H1 (cell line): ENCODE data around the gene NSG2. TPM values are rescaled to one million over a fixed set of nuclear protein-coding genes. Genes with fewer than 3 reads are reported as not detected.

Source experiments
- CTCF ChIA-PET: fragments of 300-600 bp; sonication (Branson Sonifier 250); formaldehyde crosslinking; loops from one replicate; lab custom pipeline; 2021; ENCODE audit not compliant: partially characterized antibody; lab: Charles Lee
- POLR2A ChIA-PET: fragments of 300-600 bp; sonication (Branson Sonifier 250); formaldehyde crosslinking; loops from one replicate; lab custom pipeline; 2021; ENCODE audit warnings: inconsistent platforms; ENCODE audit not compliant: partially characterized antibody; lab: Charles Lee
- DNase-seq, 2 experiments: peaks; one replicate each; pipeline versions ENCODE4 v3.0.0 to v3.0.0-alpha.2; 2010 to 2022; ENCODE audit warnings: low spot score in 2 of 2, low read depth in 1 of 2, mixed read lengths in 1 of 2
- FAIRE-seq: peaks from 2 replicates; lab custom pipeline; 2011; peaks lifted over from hg19 to GRCh38; lab: Jason Lieb, UNC
- H2AFZ ChIP-seq: 2 replicates; pipeline ENCODE4 v1.8.1; 2012; ENCODE audit warnings: low read length, inconsistent platforms
- H2AK5ac ChIP-seq: 2 replicates; pipeline ENCODE4 v1.6.1; 2013; ENCODE audit warnings: low read depth, low read length
- H2BK120ac ChIP-seq: replicated peaks from 2 replicates; pipeline ENCODE3; 2013; ENCODE audit warnings: low read depth, low read length, inconsistent platforms
- H2BK12ac ChIP-seq: 2 replicates; pipeline ENCODE4 v1.6.1; 2013; ENCODE audit warnings: low read depth, low read length
- H2BK15ac ChIP-seq: 2 replicates; pipeline ENCODE4 v1.6.1; 2013; ENCODE audit warnings: low read length
- H2BK20ac ChIP-seq: 2 replicates; pipeline ENCODE4 v1.6.1; 2013; ENCODE audit warnings: low read length
- H2BK5ac ChIP-seq: 2 replicates; pipeline ENCODE4 v1.6.1; 2013; ENCODE audit warnings: low read depth, low read length
- H3K14ac ChIP-seq: 2 replicates; pipeline ENCODE4 v1.6.1; 2013; ENCODE audit warnings: inconsistent platforms; ENCODE audit not compliant: insufficient read length
- H3K18ac ChIP-seq: 2 replicates; pipeline ENCODE4 v1.6.1; 2013; ENCODE audit warnings: low read length; ENCODE audit errors: extremely low read depth
- H3K23ac ChIP-seq: 2 replicates; pipeline ENCODE4 v1.6.1; 2013; ENCODE audit warnings: inconsistent platforms; ENCODE audit not compliant: insufficient read length
- H3K23me2 ChIP-seq: 2 replicates; pipeline ENCODE4 v1.6.1; 2013; ENCODE audit warnings: low read depth, low read length
- H3K27ac ChIP-seq: 2 replicates; pipeline ENCODE4 v1.6.1; 2011; ENCODE audit warnings: low read depth, low read length, inconsistent platforms
- H3K27me3 ChIP-seq, 4 experiments: replicated peaks in 1 of 4; 1 replicate in 1 of 4; 2 replicates in 3 of 4; pipeline versions ENCODE4 v1.6.1 to v1.8.1; 2011 to 2013; ENCODE audit warnings: low read length in 3 of 4, mild to moderate bottlenecking in 3 of 4, inconsistent platforms in 2 of 4, mixed read lengths in 2 of 4, moderate library complexity in 1 of 4; ENCODE audit not compliant: control insufficient read depth in 3 of 4, insufficient read depth in 3 of 4; ENCODE audit errors: extremely low read depth in 1 of 4
- H3K36me3 ChIP-seq, 4 experiments: 2 replicates each; pipeline versions ENCODE4 v1.6.1 to v1.8.1; 2011 to 2013; ENCODE audit warnings: mild to moderate bottlenecking in 4 of 4, low read length in 3 of 4, moderate library complexity in 2 of 4, control low read depth in 1 of 4, inconsistent platforms in 1 of 4; ENCODE audit not compliant: insufficient read depth in 4 of 4, control insufficient read depth in 2 of 4
- H3K4ac ChIP-seq: replicated peaks from 2 replicates; pipeline ENCODE3; 2013; ENCODE audit warnings: low read length, low read depth, mixed read lengths, inconsistent platforms; ENCODE audit not compliant: insufficient read length
- H3K4me1 ChIP-seq, 4 experiments: replicated peaks in 1 of 4; 1 replicate in 1 of 4; 2 replicates in 3 of 4; pipeline versions ENCODE4 v1.6.1 to v1.8.1; 2011 to 2013; ENCODE audit warnings: low read length in 3 of 4, inconsistent platforms in 2 of 4, mixed read lengths in 1 of 4; ENCODE audit not compliant: insufficient read depth in 4 of 4, control insufficient read depth in 3 of 4
- H3K4me2 ChIP-seq, 2 experiments: 2 replicates each; pipeline versions ENCODE4 v1.6.1 to v1.8.1; 2011 to 2013; ENCODE audit warnings: low read depth in 2 of 2, low read length in 2 of 2, control low read depth in 1 of 2, inconsistent platforms in 1 of 2, mild to moderate bottlenecking in 1 of 2; ENCODE audit not compliant: insufficient read depth in 1 of 2
- H3K4me3 ChIP-seq, 4 experiments: fragments of 200-600, 300-600 bp in 1 of 4; sonication (generic), shearing (Covaris generic), sonication (Bioruptor Twin) in 1 of 4; 2 replicates each; pipeline versions ENCODE4 v1.5.1 to v1.8.1; 2011 to 2016; ENCODE audit warnings: low read length in 4 of 4, low read depth in 3 of 4, control low read depth in 2 of 4, inconsistent platforms in 2 of 4, mild to moderate bottlenecking in 2 of 4, mixed read lengths in 1 of 4, moderate library complexity in 1 of 4; ENCODE audit not compliant: insufficient read depth in 2 of 4; ENCODE audit errors: extremely low read depth in 1 of 4
- H3K56ac ChIP-seq: replicated peaks from 2 replicates; pipeline ENCODE3; 2013; ENCODE audit warnings: low read depth, mild to moderate bottlenecking, mixed read lengths, low read length, inconsistent platforms; ENCODE audit not compliant: insufficient read length
- H3K79me1 ChIP-seq: 2 replicates; pipeline ENCODE4 v1.6.1; 2013; ENCODE audit warnings: low read depth, low read length, control low read depth
- H3K79me2 ChIP-seq, 2 experiments: 2 replicates each; pipeline versions ENCODE4 v1.6.1 to v1.8.1; 2012 to 2013; ENCODE audit warnings: low read length in 2 of 2, mild to moderate bottlenecking in 2 of 2, inconsistent platforms in 1 of 2; ENCODE audit not compliant: insufficient read depth in 2 of 2, control insufficient read depth in 1 of 2
- H3K9ac ChIP-seq, 4 experiments: replicated peaks in 1 of 4; 1 replicate in 1 of 4; 2 replicates in 3 of 4; pipeline versions ENCODE4 v1.6.1 to v1.8.1; 2011 to 2013; ENCODE audit warnings: low read depth in 3 of 4, low read length in 3 of 4, control low read depth in 2 of 4, mild to moderate bottlenecking in 2 of 4, moderate library complexity in 2 of 4, inconsistent platforms in 1 of 4; ENCODE audit errors: extremely low read depth in 1 of 4
- H3K9me3 ChIP-seq, 2 experiments: 2 replicates each; pipeline versions ENCODE4 v1.6.1 to v1.8.1; 2012 to 2013; ENCODE audit warnings: mild to moderate bottlenecking in 2 of 2, moderate library complexity in 2 of 2, control low read depth in 1 of 2, inconsistent platforms in 1 of 2, low read depth in 1 of 2, low read length in 1 of 2, mixed read lengths in 1 of 2; ENCODE audit not compliant: insufficient read depth in 2 of 2
- H4K20me1 ChIP-seq, 2 experiments: replicated peaks in 1 of 2; 2 replicates each; pipeline versions ENCODE3 to v1.8.1; 2011 to 2013; ENCODE audit warnings: inconsistent platforms in 2 of 2, low read length in 2 of 2, mild to moderate bottlenecking in 1 of 2; ENCODE audit not compliant: insufficient read depth in 2 of 2, control insufficient read depth in 1 of 2
- H4K5ac ChIP-seq: 2 replicates; pipeline ENCODE4 v1.6.1; 2013; ENCODE audit warnings: low read length, low read depth, mixed read lengths, inconsistent platforms; ENCODE audit not compliant: insufficient read length
- H4K8ac ChIP-seq: 2 replicates; pipeline ENCODE4 v1.8.0; 2013; ENCODE audit warnings: mild to moderate bottlenecking, moderate library complexity, low read length, inconsistent platforms; ENCODE audit not compliant: insufficient read depth; ENCODE audit errors: extremely low read depth
- H4K91ac ChIP-seq: replicated peaks from 2 replicates; pipeline ENCODE3; 2013; ENCODE audit warnings: low read length, mixed read lengths, inconsistent platforms; ENCODE audit not compliant: insufficient read length
- CHD1 ChIP-seq: IDR thresholded peaks from 2 replicates; pipeline ENCODE4 v1.6.1; 2012; ENCODE audit warnings: low read depth, low read length, improper control_type of control experiment
- GABPA ChIP-seq: IDR thresholded peaks from 2 replicates; pipeline ENCODE4 v1.6.1; 2011; ENCODE audit warnings: mild to moderate bottlenecking, low read length, moderate library complexity, borderline replicate concordance; ENCODE audit not compliant: insufficient read depth
- HDAC2 ChIP-seq, 2 experiments: fragments of 300-600 bp in 1 of 2; sonication (generic) in 1 of 2; IDR thresholded peaks; 2 replicates each; pipeline ENCODE4 v1.6.1; 2011 to 2012; ENCODE audit warnings: low read depth in 2 of 2, low read length in 2 of 2, mild to moderate bottlenecking in 2 of 2, moderate library complexity in 2 of 2, borderline replicate concordance in 1 of 2, inconsistent platforms in 1 of 2
- JUND ChIP-seq: IDR thresholded peaks from 2 replicates; pipeline ENCODE4 v1.6.1; 2011; ENCODE audit warnings: mild to moderate bottlenecking, improper control_type of control experiment, low read length
- KDM4A ChIP-seq: IDR thresholded peaks from one replicate; pipeline ENCODE4 v1.7.1; 2012; ENCODE audit warnings: low read depth, mild to moderate bottlenecking, moderate library complexity, low read length, inconsistent platforms; ENCODE audit not compliant: severe bottlenecking
- MAFK ChIP-seq: IDR thresholded peaks from 2 replicates; pipeline ENCODE4 v1.6.1; 2012; ENCODE audit warnings: low read depth, mild to moderate bottlenecking, improper control_type of control experiment, low read length
- SIN3A ChIP-seq, 2 experiments: IDR thresholded peaks in 1 of 2; conservative IDR thresholded peaks in 1 of 2; 2 replicates each; pipeline ENCODE4 v1.6.1; 2011 to 2012; ENCODE audit warnings: low read length in 2 of 2, improper control_type of control experiment in 1 of 2, low read depth in 1 of 2, mild to moderate bottlenecking in 1 of 2
- SP2 ChIP-seq: IDR thresholded peaks from 2 replicates; pipeline ENCODE4 v1.6.1; 2012; ENCODE audit warnings: mild to moderate bottlenecking, low read length, inconsistent platforms
- SRF ChIP-seq: IDR thresholded peaks from 2 replicates; pipeline ENCODE4 v1.6.1; 2011; ENCODE audit warnings: mild to moderate bottlenecking, low read depth, low read length, moderate library complexity
- TAF7 ChIP-seq: optimal IDR thresholded peaks from 2 replicates; pipeline ENCODE3; 2011; ENCODE audit warnings: low read depth, mild to moderate bottlenecking, inconsistent platforms, low read length, moderate library complexity, borderline replicate concordance
- ZNF274 ChIP-seq: IDR thresholded peaks from 2 replicates; pipeline ENCODE4 v1.7.0; 2012; ENCODE audit warnings: low read length, borderline replicate concordance; ENCODE audit errors: extremely low read depth
- WGBS, 2 experiments: shearing (Covaris generic) in 1 of 2; methylation state at CpG; one replicate each; pipeline versions ENCODE4 v1.1.6 to v1.1.7; 2013 to 2015; ENCODE audit warnings: low lambda C conversion rate in 2 of 2, mixed read lengths in 2 of 2, inconsistent platforms in 1 of 2, low coverage in 1 of 2, missing lambda C conversion rate in 1 of 2; ENCODE audit not compliant: insufficient replicate concordance in 2 of 2, insufficient coverage in 1 of 2, insufficient read length in 1 of 2; ENCODE audit errors: extremely low coverage in 1 of 2, missing lambda C conversion rate in 1 of 2; 5-methylcytosine and 5-hydroxymethylcytosine counted together
- polyA plus RNA-seq, 7 experiments: library from polyadenylated mRNA; depleted of rRNA in 3 of 7; stranded (reverse) in 5 of 7; unstranded in 2 of 7; fragments of >200 nt in 5 of 7; fragments of 200-250 nt in 2 of 7; gene quantifications; 1 replicate in 5 of 7; 2 replicates in 1 of 7; 4 replicates in 1 of 7; pipeline versions ENCODE4 v1.2.1 to v1.2.3, GENCODE V29; 2011 to 2013; ENCODE audit warnings: missing spikeins in 2 of 7, mixed read lengths in 2 of 7
- total RNA-seq: library from RNA; stranded (reverse); fragmentation: NEBNext Ultra II Directional; extraction: Animal tissue kit (Norgen Biotek cat#: 25700); gene quantifications from 2 replicates; pipeline ENCODE4 v1.2.1, GENCODE V29; 2021

NSG2 gene
- total and polyA plus RNA-seq, 2 of the 8 experiments (the other 6 are each of a cell fraction or from before 2014, with no cell fraction given), result 0.56 to 0.78 TPM

DNA sequence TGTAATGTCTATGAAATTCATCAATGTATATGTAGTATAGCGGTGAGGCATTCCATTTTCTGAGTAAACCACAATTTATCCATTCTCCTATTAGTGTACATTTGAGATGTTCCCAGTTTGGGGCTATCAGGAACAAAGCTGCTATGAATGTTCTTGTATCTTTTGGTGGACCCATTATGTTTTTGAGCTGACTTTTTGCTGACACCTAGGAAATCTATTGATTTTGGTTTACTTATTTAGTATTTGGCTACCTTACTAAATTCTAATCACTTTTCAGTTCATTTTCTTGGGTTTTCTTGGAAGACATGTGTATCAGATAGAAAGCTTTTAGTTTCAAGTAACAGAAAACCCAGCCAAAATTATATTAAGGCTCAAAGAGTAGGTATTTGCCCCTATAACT is 13.7 kb downstream of the NSG2 start:
- Histone ChIP-seq H3K14ac (no peak overlapping the region), H3K56ac (no peak overlapping the region), H2BK20ac (no peak overlapping the region), H3K23me2 (no peaks in the 10 kb centered on the region), H3K79me2 (no peaks in the 10 kb centered on the region), H2AK5ac (no peak overlapping the region), H2BK12ac (no peak overlapping the region), H3K4ac (no peak overlapping the region), H3K9ac (no peak overlapping the region), H2AFZ (no peak overlapping the region), H4K5ac (no peak overlapping the region), H4K8ac (no peak overlapping the region), H3K4me3 (no peak overlapping the region), H3K23ac (no peak overlapping the region), H4K20me1 (no peaks in the 10 kb centered on the region), H2BK15ac (no peak overlapping the region), H3K79me1 (no peaks in the 10 kb centered on the region), H2BK120ac (no peak overlapping the region), H3K27ac (no peak overlapping the region), H3K18ac (no peak overlapping the region), H3K4me1 (no peaks in the 10 kb centered on the region), H2BK5ac (no peak overlapping the region), H3K27me3 (no peaks in the 10 kb centered on the region), H3K9me3 (no peaks in the 10 kb centered on the region), H4K91ac (no peak overlapping the region), H3K4me2 (no peak overlapping the region), H3K36me3 (no peaks in the 10 kb centered on the region)
- POLR2A ChIA-PET, result interaction anchor here (1.1 kb wide), 1 partner anchor 95 kb away, joined by 3 read pairs; no protein-coding TSS in a partner anchor
- WGBS, 2 experiments, result 96% methylated on average over 1 of the region's 1 CpG; no CpG with 5 or more reads in 1 of the 2 experiments
- CTCF ChIA-PET, result interaction anchor here (1.5 to 7.5 kb wide), 3 partner anchors 11 to 252 kb away, joined by 5 to 45 read pairs (median 22); partner anchors contain the start of gene NSG2
- DNase-seq, result no peak
- no peak for FAIRE-seq
- TF ChIP-seq SRF, result no peak
- no peak for TF ChIP-seq SIN3A (conservative IDR thresholded peaks at IDR 0.05 in 1 of 2, IDR thresholded peaks at IDR 0.05 in 1 of 2; ENCODE audit: low read depth in 1 of 2, low read length in 2 of 2)
- no peak for TF ChIP-seq GABPA
- TF ChIP-seq KDM4A, result no peak
- no peak for TF ChIP-seq MAFK
- TF ChIP-seq ZNF274, result no peak
- no peak for TF ChIP-seq CHD1
- TF ChIP-seq SP2, result no peak
- TF ChIP-seq HDAC2 (IDR thresholded peaks at IDR 0.05; ENCODE audit: borderline replicate concordance in 1 of 2, low read depth in 2 of 2, low read length in 2 of 2), result no peak
- no peak for TF ChIP-seq TAF7
- TF ChIP-seq JUND, result no peak
